Muscle layer of colon (tissue), 2 donors: ENCODE results near the gene TIMM9.
A peak's percentile ranks its signal among the peaks of the same experiment; 100 is the strongest.
"Not testable (repeated sequence)": the region's sequence is repeated elsewhere in the genome, so short reads cannot be mapped to it uniquely, and the experiment has no call there.

ENCODE experiments used
- H3K27ac ChIP-seq: one replicate; pipeline ENCODE4 v1.7.0; 2013; ENCODE audit warnings: low read depth, mild to moderate bottlenecking, low read length, moderate library complexity
- H3K27me3 ChIP-seq, 2 donors: one replicate each; pipeline ENCODE4 v1.7.0; 2013; ENCODE audit warnings: low read length in 2 of 2, mild to moderate bottlenecking in 2 of 2; ENCODE audit not compliant: insufficient read depth in 2 of 2, control insufficient read depth in 1 of 2
- H3K36me3 ChIP-seq: one replicate; pipeline ENCODE4 v1.7.0; 2013; ENCODE audit warnings: mild to moderate bottlenecking, low read length; ENCODE audit not compliant: insufficient read depth
- H3K4me1 ChIP-seq: one replicate; pipeline ENCODE4 v1.7.0; 2013; ENCODE audit warnings: mild to moderate bottlenecking, low read length; ENCODE audit not compliant: insufficient read depth
- H3K4me3 ChIP-seq, 2 donors: one replicate each; pipeline ENCODE4 v1.7.0; 2013; ENCODE audit warnings: low read length in 2 of 2, low read depth in 1 of 2, mild to moderate bottlenecking in 1 of 2, moderate library complexity in 1 of 2
- H3K9ac ChIP-seq: one replicate; pipeline ENCODE4 v1.7.0; 2013; ENCODE audit warnings: low read length
- H3K9me3 ChIP-seq: one replicate; pipeline ENCODE4 v1.7.0; 2013; ENCODE audit warnings: mild to moderate bottlenecking, low read length
- donor health status: abdominal sarcoma.
- donor health status: Adenocarcinoma of cecum.

The TIMM9 gene

GRCh38 chr14:58397156-58397555, 30.2 kb downstream of the TIMM9 start:
- Histone ChIP-seq H3K4me3 (no peak overlapping the region), H3K27ac (no peak overlapping the region), H3K27me3 (no peaks in the 10 kb centered on the region), H3K36me3 (no peaks in the 10 kb centered on the region), H3K4me1 (no peaks in the 10 kb centered on the region), H3K9me3 (no peaks in the 10 kb centered on the region), H3K9ac (no peak overlapping the region)

- peak within 1 kb of the TSS; percentile 61 for H3K27ac ChIP-seq
- peak within 1 kb of the TSS; percentile 67 to 80 for H3K4me3 ChIP-seq
- H3K27me3 ChIP-seq = no peaks in the 10 kb centered on the region
- H3K4me1 ChIP-seq = no peaks in the 10 kb centered on the region
- no peaks in the 10 kb centered on the region for H3K9me3 ChIP-seq
- H3K36me3 ChIP-seq = no peaks in the 10 kb centered on the region
- H3K9ac ChIP-seq = peak within 1 kb of the TSS; percentile 39
These were observed 31.2 kb downstream of the TIMM9 start, which contains the start of gene TOMM20L for GRCh38 chr14:58395812-58396788. TSS of gene TOMM20L (plus strand) at chr14:58395930. CDS start at chr14:58395958, 28 bp downstream.

DNA sequence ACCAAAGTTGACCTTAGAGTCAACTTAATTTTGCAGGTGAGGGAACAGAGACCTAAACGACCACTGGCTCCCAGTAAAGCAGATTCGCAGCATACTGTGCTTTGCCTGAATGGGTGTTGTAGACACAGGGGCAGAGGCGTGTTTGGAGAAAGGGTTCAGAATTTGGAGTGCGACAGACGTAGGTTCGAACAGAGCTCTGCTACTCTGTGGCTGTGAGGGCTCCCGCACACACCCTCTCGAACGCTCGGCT, 31.8 kb downstream of the TIMM9 start:
- Histone ChIP-seq H3K36me3 (no peaks in the 10 kb centered on the region), H3K27me3 (no peaks in the 10 kb centered on the region), H3K9ac (no peak overlapping the region), H3K4me1 (no peaks in the 10 kb centered on the region), H3K27ac (peak overlapping the region; percentile 61), H3K9me3 (no peaks in the 10 kb centered on the region), H3K4me3 (peak overlapping the region; percentile 67 to 80)

DNA sequence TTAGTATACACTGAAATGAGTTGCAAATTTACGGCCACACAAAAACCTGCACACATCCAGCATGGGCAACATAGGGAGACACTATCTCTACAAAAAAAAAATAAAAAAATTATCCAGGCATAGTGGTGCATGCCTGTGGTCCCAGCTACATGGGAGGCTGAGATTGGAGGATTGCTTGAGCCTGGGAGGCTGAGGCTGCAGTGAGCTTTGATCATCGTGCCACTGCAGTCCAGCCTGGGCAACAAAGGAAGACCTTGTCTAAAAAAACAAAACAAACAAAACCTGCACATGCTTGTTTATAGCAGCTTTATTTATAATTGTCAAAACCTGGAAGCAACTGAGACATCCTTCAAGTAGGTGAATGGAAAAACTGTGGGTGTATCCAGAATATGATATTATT, 36.5 kb downstream of the TIMM9 start:
- no peaks in the 10 kb centered on the region for H3K27me3 ChIP-seq
- H3K9ac ChIP-seq = no peak overlapping the region
- H3K36me3 ChIP-seq = no peaks in the 10 kb centered on the region
- H3K27ac ChIP-seq = no peak overlapping the region
- no peak overlapping the region for H3K4me3 ChIP-seq
- no peaks in the 10 kb centered on the region for H3K9me3 ChIP-seq
- no peaks in the 10 kb centered on the region for H3K4me1 ChIP-seq

DNA sequence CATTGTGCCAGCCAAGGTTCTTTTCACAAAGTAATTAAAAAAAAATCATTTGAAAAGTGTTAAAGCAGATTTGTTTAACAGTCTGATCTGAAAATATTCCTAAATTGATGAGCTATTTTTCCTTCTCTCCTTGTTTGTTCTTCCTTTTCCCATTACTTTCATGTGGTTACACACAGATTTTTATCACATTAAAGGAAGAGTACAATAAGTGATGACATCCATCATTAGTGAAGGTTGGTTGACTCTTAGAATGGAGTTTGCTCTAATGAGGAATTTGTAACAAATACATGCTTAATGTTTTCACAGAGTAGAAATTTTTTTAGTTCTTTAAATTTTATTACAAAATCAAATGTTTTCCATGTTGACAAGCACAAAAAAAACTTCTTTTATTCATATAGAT, 50.5 kb downstream of the TIMM9 start:
- no peak overlapping the region for H3K27ac ChIP-seq
- no peaks in the 10 kb centered on the region for H3K4me1 ChIP-seq
- no peak overlapping the region for H3K4me3 ChIP-seq
- H3K9me3 ChIP-seq = no peaks in the 10 kb centered on the region
- peaks cover 21% of the 10 kb centered on the region for H3K36me3 ChIP-seq
- no peak overlapping the region for H3K9ac ChIP-seq
- H3K27me3 ChIP-seq = no peaks in the 10 kb centered on the region

DNA sequence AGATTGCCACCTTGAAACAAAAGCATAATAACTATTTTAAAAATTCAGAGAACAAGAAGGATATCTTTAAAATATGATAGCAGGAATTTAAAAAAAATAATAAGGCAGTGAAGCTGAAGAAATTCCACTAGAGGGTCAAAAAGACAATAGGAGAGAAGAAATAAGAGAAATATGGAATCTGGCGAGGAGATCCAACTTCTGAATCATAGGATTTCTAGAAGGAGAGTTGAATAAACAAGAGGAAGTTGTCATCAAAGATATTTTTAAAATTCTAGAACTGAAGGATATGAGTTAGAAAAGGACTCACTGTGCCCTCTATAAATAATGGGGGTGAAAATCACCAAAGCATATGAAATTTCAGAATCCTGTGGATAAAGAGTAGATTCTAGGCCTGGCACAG, 58.4 kb downstream of the TIMM9 start:
- Histone ChIP-seq H3K9ac (no peak overlapping the region), H3K9me3 (no peaks in the 10 kb centered on the region), H3K27ac (no peak overlapping the region), H3K36me3 (peaks cover 56% of the 10 kb centered on the region), H3K4me1 (no peaks in the 10 kb centered on the region), H3K27me3 (no peaks in the 10 kb centered on the region), H3K4me3 (no peak overlapping the region)

- Histone ChIP-seq H3K4me3 (no peak overlapping the region), H3K4me1 (no peaks in the 10 kb centered on the region), H3K36me3 (peaks cover 48% of the 10 kb centered on the region), H3K9me3 (no peaks in the 10 kb centered on the region), H3K27me3 (no peaks in the 10 kb centered on the region), H3K9ac (no peak overlapping the region), H3K27ac (no peak overlapping the region)
These were observed 60.0 kb downstream of the TIMM9 start for GRCh38 chr14:58367296-58367695.

GRCh38 chr14:58364316-58364715, 63.0 kb downstream of the TIMM9 start:
- H3K9ac ChIP-seq = no peak overlapping the region
- no peak overlapping the region for H3K4me3 ChIP-seq
- H3K36me3 ChIP-seq = peaks cover 56% of the 10 kb centered on the region
- no peaks in the 10 kb centered on the region for H3K4me1 ChIP-seq
- H3K27ac ChIP-seq = no peak overlapping the region
- H3K9me3 ChIP-seq = no peaks in the 10 kb centered on the region
- H3K27me3 ChIP-seq = no peaks in the 10 kb centered on the region

DNA sequence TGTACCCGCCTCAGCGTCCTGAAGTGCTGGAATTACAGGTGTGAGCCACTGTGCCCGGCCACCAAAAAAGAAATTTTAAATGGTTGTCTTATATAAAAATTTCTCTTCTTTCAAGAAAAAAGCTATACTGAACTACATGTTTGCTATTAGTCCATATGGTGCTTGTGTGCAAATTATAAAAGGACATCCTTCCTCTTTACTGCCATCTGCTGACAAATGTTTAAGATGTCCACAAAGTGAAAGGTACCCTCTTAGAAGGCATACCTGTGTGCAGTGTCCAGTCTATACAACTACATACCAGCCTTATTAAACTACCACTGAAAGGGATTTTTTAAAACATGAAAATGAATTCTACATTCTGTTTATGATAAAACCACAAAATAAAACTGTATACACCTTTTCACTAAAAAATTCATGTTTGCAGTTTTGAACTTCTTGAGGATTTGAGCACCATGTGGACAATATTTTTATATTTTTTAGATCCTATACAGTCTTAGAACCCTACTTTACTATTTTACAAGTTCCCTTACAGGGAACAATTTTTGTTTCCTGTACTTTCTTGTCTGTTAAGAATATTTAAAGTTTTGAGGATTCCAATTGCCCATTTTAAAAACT, 64.4 kb downstream of the TIMM9 start:
- peaks cover 46% of the 10 kb centered on the region for H3K36me3 ChIP-seq
- H3K27ac ChIP-seq = no peak overlapping the region
- no peak overlapping the region for H3K4me3 ChIP-seq
- no peaks in the 10 kb centered on the region for H3K4me1 ChIP-seq
- H3K27me3 ChIP-seq = no peaks in the 10 kb centered on the region
- no peaks in the 10 kb centered on the region for H3K9me3 ChIP-seq
- H3K9ac ChIP-seq = no peak overlapping the region

DNA sequence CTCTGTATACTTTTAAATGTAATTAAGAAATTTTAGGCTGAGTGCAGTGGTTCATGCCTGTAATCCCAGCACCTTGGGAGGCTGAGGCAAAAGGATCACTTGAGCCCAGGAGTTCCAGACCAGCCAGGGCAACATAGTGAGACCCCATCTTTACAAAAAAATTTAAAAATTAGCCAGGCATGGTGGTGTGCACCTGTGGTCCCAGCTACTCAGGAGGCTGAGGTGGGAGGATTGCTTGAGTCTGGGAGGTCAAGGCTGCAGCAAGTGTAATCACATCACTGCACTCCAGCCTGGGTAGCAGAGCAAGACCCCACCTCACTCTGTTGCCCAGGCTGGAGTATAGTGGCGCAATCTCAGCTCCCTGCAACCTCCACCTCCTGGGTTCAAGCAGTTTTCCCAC, 65.1 kb downstream of the TIMM9 start:
- H3K9ac ChIP-seq, H3K27me3 ChIP-seq, H3K27ac ChIP-seq, H3K4me3 ChIP-seq, H3K4me1 ChIP-seq, H3K9me3 ChIP-seq: not testable (repeated sequence)
- H3K36me3 ChIP-seq = peaks cover 41% of the 10 kb centered on the region
